H9 (cell line): ENCODE measurements around the gene SCYGR1. TPM values are rescaled to one million over a fixed set of nuclear protein-coding genes. Genes with fewer than 3 reads are reported as not detected.

ENCODE experiments used
- DNase-seq: peaks from one replicate; pipeline ENCODE4 v3.0.0-alpha.2; 2017
- H2AFZ ChIP-seq: one replicate; pipeline ENCODE4 v1.6.1; 2013; ENCODE audit warnings: mild to moderate bottlenecking, low read length, control low read depth, moderate library complexity
- H2AK5ac ChIP-seq: 2 replicates; pipeline ENCODE4 v1.6.1; 2013; ENCODE audit warnings: low read length, control low read depth, mixed read lengths; ENCODE audit not compliant: insufficient read length
- H2BK120ac ChIP-seq: one replicate; pipeline ENCODE4 v1.6.1; 2013; ENCODE audit warnings: low read depth, mild to moderate bottlenecking, low read length, control low read depth, inconsistent platforms; ENCODE audit not compliant: poor library complexity, severe bottlenecking
- H2BK12ac ChIP-seq: 2 replicates; pipeline ENCODE4 v1.6.1; 2013; ENCODE audit warnings: low read length, control low read depth, mixed read lengths, low read depth; ENCODE audit not compliant: insufficient read length
- H2BK15ac ChIP-seq: 2 replicates; pipeline ENCODE4 v1.6.1; 2013; ENCODE audit warnings: low read depth, low read length, control low read depth
- H2BK20ac ChIP-seq: one replicate; pipeline ENCODE4 v1.6.1; 2013; ENCODE audit warnings: low read depth, mild to moderate bottlenecking, low read length, control low read depth, inconsistent platforms; ENCODE audit not compliant: poor library complexity, severe bottlenecking
- H2BK5ac ChIP-seq: 2 replicates; pipeline ENCODE4 v1.6.1; 2013; ENCODE audit warnings: low read length, control low read depth, mixed read lengths; ENCODE audit not compliant: insufficient read length
- H3K14ac ChIP-seq: 2 replicates; pipeline ENCODE4 v1.6.1; 2013; ENCODE audit warnings: low read length, control low read depth; ENCODE audit not compliant: insufficient read depth
- H3K18ac ChIP-seq: 2 replicates; pipeline ENCODE4 v1.6.1; 2013; ENCODE audit warnings: low read depth, mild to moderate bottlenecking, mixed read lengths, low read length, control low read depth; ENCODE audit not compliant: insufficient read length
- H3K23ac ChIP-seq: 2 replicates; pipeline ENCODE4 v1.6.1; 2013; ENCODE audit warnings: low read length, control low read depth, mixed read lengths, low read depth; ENCODE audit not compliant: insufficient read length
- H3K23me2 ChIP-seq: 2 replicates; pipeline ENCODE4 v1.6.1; 2013; ENCODE audit warnings: low read depth, mild to moderate bottlenecking, mixed read lengths, low read length, control low read depth; ENCODE audit not compliant: insufficient read length, poor library complexity, severe bottlenecking
- H3K27ac ChIP-seq: 2 replicates; pipeline ENCODE4 v1.5.1; 2013; ENCODE audit warnings: low read length, control low read depth, mixed read lengths, low read depth; ENCODE audit not compliant: insufficient read length
- H3K27me3 ChIP-seq: 2 replicates; pipeline ENCODE4 v1.6.1; 2013; ENCODE audit warnings: low read length, control low read depth, inconsistent platforms; ENCODE audit not compliant: insufficient read depth
- H3K4ac ChIP-seq: 2 replicates; pipeline ENCODE4 v1.6.1; 2013; ENCODE audit warnings: low read depth, mild to moderate bottlenecking, control low read depth, inconsistent platforms, low read length, moderate library complexity
- H3K4me1 ChIP-seq: 2 replicates; pipeline ENCODE4 v1.6.1; 2013; ENCODE audit warnings: low read length, control low read depth, inconsistent platforms; ENCODE audit not compliant: insufficient read depth
- H3K4me2 ChIP-seq: 2 replicates; pipeline ENCODE4 v1.6.1; 2013; ENCODE audit warnings: low read length, control low read depth, mixed read lengths; ENCODE audit not compliant: insufficient read length, insufficient read depth
- H3K56ac ChIP-seq: 2 replicates; pipeline ENCODE4 v1.6.1; 2013; ENCODE audit warnings: low read depth, mild to moderate bottlenecking, mixed read lengths, low read length, control low read depth; ENCODE audit not compliant: insufficient read length
- H3K79me1 ChIP-seq: 2 replicates; pipeline ENCODE4 v1.6.1; 2013; ENCODE audit warnings: low read depth, mild to moderate bottlenecking, moderate library complexity, low read length, control low read depth, inconsistent platforms; ENCODE audit not compliant: insufficient read depth, poor library complexity, severe bottlenecking
- H3K79me2 ChIP-seq: 2 replicates; pipeline ENCODE4 v1.6.1; 2013; ENCODE audit warnings: low read length, control low read depth, inconsistent platforms; ENCODE audit not compliant: insufficient read depth
- H3K9ac ChIP-seq: 2 replicates; pipeline ENCODE4 v1.6.1; 2013; ENCODE audit warnings: low read length, control low read depth, mixed read lengths; ENCODE audit not compliant: insufficient read length; ENCODE audit errors: extremely low read depth
- H3K9me3 ChIP-seq: one replicate; pipeline ENCODE4 v1.6.1; 2013; ENCODE audit warnings: low read depth, low read length, inconsistent platforms; ENCODE audit not compliant: control insufficient read depth
- H3T11ph ChIP-seq: one replicate; pipeline ENCODE4 v1.6.1; 2013; ENCODE audit warnings: mild to moderate bottlenecking, low read length, control low read depth, inconsistent platforms
- H4K20me1 ChIP-seq: one replicate; pipeline ENCODE4 v1.6.1; 2013; ENCODE audit not compliant: control insufficient read depth, insufficient read length, insufficient read depth
- H4K5ac ChIP-seq: 2 replicates; pipeline ENCODE4 v1.6.1; 2013; ENCODE audit warnings: low read depth, mild to moderate bottlenecking, mixed read lengths, low read length, control low read depth; ENCODE audit not compliant: insufficient read length
- H4K8ac ChIP-seq: replicated peaks from 2 replicates; pipeline ENCODE4 v1.6.1; 2013; ENCODE audit warnings: low read length, control low read depth, mixed read lengths, low read depth; ENCODE audit not compliant: insufficient read length
- H4K91ac ChIP-seq: 2 replicates; pipeline ENCODE4 v1.6.1; 2013; ENCODE audit warnings: low read depth, mild to moderate bottlenecking, moderate library complexity, mixed read lengths, low read length, control low read depth; ENCODE audit not compliant: insufficient read length
- H3K27ac Mint-ChIP-seq, 3 experiments: 2 replicates in 2 of 3; 3 replicates in 1 of 3; pipeline ENCODE4 v1.8.0; 2020 to 2021; ENCODE audit warnings: mixed read lengths in 3 of 3, mild to moderate bottlenecking in 1 of 3, moderate library complexity in 1 of 3
- H3K27me3 Mint-ChIP-seq: 2 replicates; pipeline ENCODE4 v1.8.0; 2021; ENCODE audit warnings: low read depth, mild to moderate bottlenecking, moderate library complexity, mixed read lengths
- H3K36me3 Mint-ChIP-seq, 3 experiments: 2 replicates in 2 of 3; 3 replicates in 1 of 3; pipeline ENCODE4 v1.8.0; 2020 to 2021; ENCODE audit warnings: low read depth in 3 of 3, mixed read lengths in 3 of 3; ENCODE audit not compliant: insufficient read depth in 1 of 3
- H3K4me1 Mint-ChIP-seq, 2 experiments: 2 replicates each; pipeline ENCODE4 v1.8.0; 2020; ENCODE audit warnings: mixed read lengths in 2 of 2
- H3K4me3 Mint-ChIP-seq, 2 experiments: 2 replicates in 1 of 2; 3 replicates in 1 of 2; pipeline ENCODE4 v1.8.0; 2020 to 2021; ENCODE audit warnings: mild to moderate bottlenecking in 2 of 2, mixed read lengths in 2 of 2, moderate library complexity in 1 of 2
- H3K9me3 Mint-ChIP-seq, 2 experiments: 2 replicates in 1 of 2; 3 replicates in 1 of 2; pipeline ENCODE4 v1.8.0; 2020; ENCODE audit warnings: mild to moderate bottlenecking in 2 of 2, mixed read lengths in 2 of 2, moderate library complexity in 1 of 2
- CTCF ChIP-seq: fragments of 200-600 bp; sonication (generic); conservative IDR thresholded peaks from 3 replicates; pipeline ENCODE4 v1.8.0; 2021; ENCODE audit warnings: antibody characterized with exemption, mild to moderate bottlenecking
- WGBS: extraction: QIAGEN DNeasy Blood & Tissue Kit; methylation state at CpG from one replicate; pipeline ENCODE4 v1.1.7; 2013; ENCODE audit warnings: missing lambda C conversion rate, low lambda C conversion rate, mixed read lengths; ENCODE audit not compliant: insufficient read length; ENCODE audit errors: extremely low coverage; 5-methylcytosine and 5-hydroxymethylcytosine counted together
- total RNA-seq: library from RNA; stranded (reverse); gene quantifications from 2 replicates; pipeline ENCODE4 v1.2.1, GENCODE V29; 2021

The SCYGR1 gene
- total RNA-seq, 1 experiment from 2014 or later, result not detected

GRCh38 chr2:227411320-227411989 lies 23.7 kb upstream of the SCYGR1 start:
- WGBS, result no CpG with 5 or more reads among the region's 9 CpGs
- H3K79me2 ChIP-seq, result no peaks in the 10 kb centered on the region
- no peaks in the 10 kb centered on the region for H3K79me1 ChIP-seq
- H2AFZ ChIP-seq, result no peak overlapping the region
- H3K9me3 ChIP-seq, result no peaks in the 10 kb centered on the region
- no peaks in the 10 kb centered on the region for H3K27me3 Mint-ChIP-seq
- H3K27ac ChIP-seq, result no peak overlapping the region
- H3K23me2 ChIP-seq, result no peaks in the 10 kb centered on the region
- no peak overlapping the region for H2BK12ac ChIP-seq
- no peak overlapping the region for H2BK5ac ChIP-seq
- H3K23ac ChIP-seq, result no peak overlapping the region
- no peak overlapping the region for H2BK120ac ChIP-seq
- H3K9ac ChIP-seq, result no peak overlapping the region
- no peak for DNase-seq
- no peak overlapping the region for H3K14ac ChIP-seq
- H3K4me2 ChIP-seq, result no peak overlapping the region
- no peak overlapping the region for H3K18ac ChIP-seq
- no peak for TF ChIP-seq CTCF
- no peak overlapping the region for H2AK5ac ChIP-seq
- no peak overlapping the region for H4K5ac ChIP-seq
- H3T11ph ChIP-seq, result no peak overlapping the region
- H2BK15ac ChIP-seq, result no peak overlapping the region
- H3K4ac ChIP-seq, result no peak overlapping the region
- no peak overlapping the region for H3K27ac Mint-ChIP-seq
- no peak overlapping the region for H3K56ac ChIP-seq
- H4K91ac ChIP-seq, result no peak overlapping the region
- no peaks in the 10 kb centered on the region for H3K9me3 Mint-ChIP-seq
- H3K36me3 Mint-ChIP-seq, result no peaks in the 10 kb centered on the region
- H4K20me1 ChIP-seq, result no peaks in the 10 kb centered on the region
- peaks cover 5 to 7% of the 10 kb centered on the region in 2 experiments; a peak in 2 of 4 replicates for H3K4me1 Mint-ChIP-seq
- H2BK20ac ChIP-seq, result no peak overlapping the region
- H3K4me3 Mint-ChIP-seq, result no peak overlapping the region
- H3K4me1 ChIP-seq, result no peaks in the 10 kb centered on the region
- H4K8ac ChIP-seq, result no peak overlapping the region
- H3K27me3 ChIP-seq, result no peaks in the 10 kb centered on the region
